Measurements from ENCODE around the gene IWS1.
"Not testable (repeated sequence)": the region's sequence is repeated elsewhere in the genome, so short reads cannot be mapped to it uniquely, and the experiment has no call there.

IWS1 gene

GRCh38 chr2:127526132-127527000 lies at the start of gene IWS1:
TSS of gene IWS1 (minus strand) at chr2:127526489. CDS start at chr2:127526208, 281 bp downstream.
- FAIRE-seq: peak; percentile 72

DNA sequence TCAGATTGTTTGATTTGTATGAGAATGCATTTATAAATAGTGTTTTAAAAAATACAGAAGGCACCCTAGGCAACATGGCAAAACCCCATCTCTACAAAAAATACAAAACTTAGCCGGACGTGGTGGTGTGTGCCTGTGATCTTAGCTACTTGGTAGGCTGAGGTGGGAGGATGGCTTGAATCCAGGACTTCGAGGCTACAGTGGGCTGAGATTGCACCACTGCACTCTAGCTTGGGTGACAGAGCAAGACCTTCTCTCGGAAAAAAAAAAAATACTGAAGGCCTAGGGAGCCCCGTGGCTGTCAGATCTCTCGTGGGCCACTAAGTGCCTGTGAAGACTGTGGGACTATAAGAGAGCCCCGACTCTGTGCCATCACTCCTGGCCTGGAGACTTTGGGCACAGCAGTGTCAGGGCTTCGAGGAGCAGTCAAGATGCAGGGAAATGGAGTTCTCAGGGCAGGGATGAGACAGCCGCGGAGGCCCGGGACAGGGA lies 49.7 kb upstream of the IWS1 start:
- FAIRE-seq: no peak

- FAIRE-seq: no peak
Measured at GRCh38 chr2:127575185-127575765, 49.0 kb upstream of the IWS1 start.

DNA sequence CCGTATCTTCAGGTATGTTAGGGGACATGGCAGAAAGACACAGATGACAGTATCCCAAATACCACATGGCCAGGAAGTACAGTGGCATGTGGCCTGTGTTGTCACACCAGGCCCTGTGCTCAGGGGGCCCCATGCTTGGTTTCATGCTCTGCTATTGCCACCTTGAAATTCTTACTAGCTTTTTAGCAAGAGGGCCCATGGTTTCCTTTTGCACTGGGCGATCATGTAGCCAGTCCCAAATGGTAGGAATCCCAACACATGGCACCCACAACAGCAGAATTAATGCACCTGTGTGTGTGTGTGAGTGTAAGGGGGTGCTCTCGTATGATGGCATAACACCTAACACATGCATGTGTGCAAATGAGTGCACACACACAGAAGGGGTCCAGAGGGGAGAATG lies 48.4 kb upstream of the IWS1 start:
- no peak for FAIRE-seq

DNA sequence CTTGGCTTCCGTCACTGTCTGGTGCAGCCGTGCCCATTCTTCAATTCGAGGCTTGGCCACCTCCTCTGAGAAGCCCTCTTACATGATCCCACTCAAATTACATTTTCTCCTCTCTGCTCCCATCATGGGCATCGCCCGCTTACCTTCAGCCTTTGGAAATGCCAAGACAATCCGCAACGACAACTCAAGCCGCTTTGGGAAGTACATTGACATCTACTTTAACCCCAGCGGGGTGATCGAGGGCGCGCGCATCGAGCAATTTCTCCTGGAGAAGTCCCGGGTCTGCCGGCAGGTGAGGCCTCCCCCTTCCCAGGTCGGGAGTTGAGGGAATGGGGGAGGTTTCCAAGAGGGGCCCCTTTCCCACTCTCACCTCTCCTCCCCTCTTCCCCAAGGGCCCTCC lies 47.5 kb upstream of the IWS1 start:
- no peak for FAIRE-seq

DNA sequence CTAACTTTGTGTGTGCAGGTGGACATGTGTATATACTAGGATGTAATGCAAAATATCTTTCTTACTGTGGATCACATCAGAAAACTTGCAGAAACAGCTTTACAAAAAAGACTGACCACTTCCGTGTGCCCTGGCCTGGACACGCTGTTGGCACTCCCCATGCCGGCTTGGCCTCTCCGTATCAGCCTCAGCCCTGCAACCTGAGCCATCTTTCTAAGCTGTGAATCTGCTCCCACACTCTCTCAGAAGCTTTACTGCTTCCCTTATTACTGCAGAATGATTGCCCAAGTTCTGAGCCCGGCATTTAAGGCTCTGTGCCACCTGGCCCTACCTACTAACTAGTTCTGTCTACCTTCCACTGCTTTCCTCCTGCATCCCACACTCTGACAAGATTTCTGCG lies 47.0 kb upstream of the IWS1 start:
- FAIRE-seq: no peak

DNA sequence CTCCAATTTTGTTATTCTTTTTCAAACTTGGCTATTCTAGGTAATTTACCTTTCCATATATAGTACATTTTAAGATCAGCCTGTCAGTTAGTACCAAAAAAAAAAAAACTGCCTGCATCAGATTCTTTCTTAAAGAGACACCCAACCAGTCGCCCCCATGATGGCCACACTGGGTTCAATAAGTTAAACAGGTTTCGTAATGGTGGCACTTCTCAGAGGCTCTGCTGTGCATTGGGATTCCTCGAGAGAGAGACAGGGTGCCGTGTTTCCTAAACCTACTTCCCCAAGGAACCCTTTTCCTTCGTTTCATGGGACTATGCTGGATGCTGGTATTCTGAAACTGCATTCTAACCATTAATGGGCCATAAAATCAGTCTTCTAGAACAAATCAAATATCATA lies 46.6 kb upstream of the IWS1 start:
- FAIRE-seq: no peak

GRCh38 chr2:127572352-127572751 lies 46.1 kb upstream of the IWS1 start:
- FAIRE-seq: not testable (repeated sequence)

- no peak for FAIRE-seq
Measured at GRCh38 chr2:127570282-127571250, 44.3 kb upstream of the IWS1 start.

DNA sequence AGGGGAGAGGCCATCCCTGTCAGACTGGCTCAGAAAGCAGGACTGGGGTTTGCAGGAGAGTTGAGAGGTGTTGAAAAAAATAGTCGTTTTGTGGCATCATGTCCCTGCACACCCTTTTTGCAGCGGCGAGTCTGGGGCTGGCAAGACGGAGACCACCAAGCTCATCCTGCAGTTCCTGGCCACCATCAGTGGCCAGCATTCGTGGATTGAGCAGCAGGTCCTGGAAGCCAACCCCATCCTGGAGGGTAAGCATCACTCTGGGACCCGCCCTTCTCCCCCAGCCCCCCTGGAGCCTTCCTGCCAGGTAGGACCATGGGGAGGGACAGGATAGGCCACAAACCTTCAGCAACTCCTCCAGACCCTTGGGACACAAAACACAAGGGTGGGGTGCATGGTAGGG lies 43.4 kb upstream of the IWS1 start:
- no peak for FAIRE-seq

- no peak for FAIRE-seq
Measured at GRCh38 chr2:127568128-127568527, 41.8 kb upstream of the IWS1 start.

- FAIRE-seq: no peak
Measured at GRCh38 chr2:127567351-127567854, 41.1 kb upstream of the IWS1 start.

DNA sequence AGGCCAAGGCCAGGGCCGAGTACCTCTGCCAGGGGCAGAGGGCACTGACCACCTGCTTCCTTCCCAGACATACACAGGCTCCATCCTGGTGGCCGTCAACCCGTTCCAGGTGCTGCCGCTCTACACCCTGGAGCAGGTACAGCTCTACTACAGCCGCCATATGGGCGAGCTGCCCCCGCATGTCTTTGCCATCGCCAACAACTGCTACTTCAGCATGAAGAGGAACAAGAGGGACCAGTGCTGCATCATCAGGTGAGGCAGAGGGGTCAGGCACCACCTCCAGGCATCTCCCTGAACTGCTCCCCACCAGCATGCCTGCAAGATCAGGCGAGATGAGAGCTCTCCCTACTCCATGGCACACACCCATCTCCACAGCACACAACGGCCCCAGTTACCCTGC lies 40.3 kb upstream of the IWS1 start:
- no peak for FAIRE-seq

GRCh38 chr2:127566139-127566417 lies 39.8 kb upstream of the IWS1 start:
- no peak for FAIRE-seq

GRCh38 chr2:127565261-127566138 lies 39.2 kb upstream of the IWS1 start:
- no peak for FAIRE-seq

GRCh38 chr2:127564429-127565260 lies 38.4 kb upstream of the IWS1 start:
- no peak for FAIRE-seq

GRCh38 chr2:127563458-127564428 lies 37.5 kb upstream of the IWS1 start:
- no peak for FAIRE-seq

DNA sequence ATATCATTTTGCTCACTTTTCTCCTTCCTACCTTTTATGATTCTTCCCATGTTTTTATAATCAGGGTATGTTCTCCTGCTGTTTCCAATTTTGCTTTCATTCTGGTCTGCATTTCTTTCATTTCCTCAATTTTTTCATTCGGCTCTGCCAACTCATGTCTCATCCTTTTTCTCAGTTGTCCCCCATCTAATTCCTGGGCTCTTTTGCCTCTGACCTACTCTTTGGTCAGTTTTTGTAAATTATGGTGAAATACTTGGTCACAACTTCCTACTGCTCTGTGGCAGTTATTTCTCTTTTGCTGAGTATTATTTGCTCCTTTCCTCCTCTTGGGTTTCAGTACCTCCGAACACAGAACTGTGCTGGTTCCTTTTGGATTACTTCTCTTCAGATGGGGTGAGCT lies 36.6 kb upstream of the IWS1 start:
- no peak for FAIRE-seq

- no peak for FAIRE-seq
Measured at GRCh38 chr2:127561371-127561770, 35.1 kb upstream of the IWS1 start.

- no peak for FAIRE-seq
Measured at GRCh38 chr2:127560931-127561280, 34.6 kb upstream of the IWS1 start.
